DMS53 (cell line): ENCODE results near the gene ZNF626.
"Not testable (repeated sequence)": the region's sequence is repeated elsewhere in the genome, so short reads cannot be mapped to it uniquely, and the experiment has no call there.

Source experiments
- DNase-seq: peaks from one replicate; lab custom pipeline; 2025; lab: John Stamatoyannopoulos, UW

Gene ZNF626

GRCh38 chr19:20661150-20661819 is at the start of gene ZNF626:
Gene ZNF626, minus strand, starts transcription at chr19:20661571. Its CDS starts 125 bp downstream, at chr19:20661446.
- DNase-seq, result peak; percentile 21

- no peak for DNase-seq
These were observed 7.9 kb upstream of the ZNF626 start for GRCh38 chr19:20669263-20669662.

- no peak for DNase-seq
These were observed 5.9 kb upstream of the ZNF626 start for GRCh38 chr19:20667281-20667680.

- peak; percentile 80 for DNase-seq
These were observed 3.8 kb upstream of the ZNF626 start for GRCh38 chr19:20664901-20665781.

GRCh38 chr19:20664475-20664874 is 3.1 kb upstream of the ZNF626 start:
- peak; percentile 72 for DNase-seq

- peak; percentile 84 for DNase-seq
These were observed 1.2 kb upstream of the ZNF626 start for GRCh38 chr19:20662421-20663105.

GRCh38 chr19:20660473-20661140 is 764 bp downstream of the ZNF626 start:
- DNase-seq, result no peak

- no peak for DNase-seq
These were observed 20.8 kb downstream of the ZNF626 start for GRCh38 chr19:20640545-20640944.

- DNase-seq, result no peak
These were observed 21.3 kb downstream of the ZNF626 start for GRCh38 chr19:20640023-20640422.

- not testable (repeated sequence) for DNase-seq
These were observed 36.8 kb downstream of the ZNF626 start for GRCh38 chr19:20624560-20624959.

GRCh38 chr19:20616071-20616470 is 45.3 kb downstream of the ZNF626 start:
- DNase-seq, result no peak

GRCh38 chr19:20614971-20615370 is 46.4 kb downstream of the ZNF626 start:
- not testable (repeated sequence) for DNase-seq

- no peak for DNase-seq
These were observed 48.6 kb downstream of the ZNF626 start for GRCh38 chr19:20612711-20613316.

- no peak for DNase-seq
These were observed 49.5 kb downstream of the ZNF626 start for GRCh38 chr19:20611866-20612265.

GRCh38 chr19:20607943-20608342 is 53.4 kb downstream of the ZNF626 start:
- DNase-seq, result no peak
